Eye (tissue), 1 donor: ENCODE results near the gene TNXB.
"Not testable (repeated sequence)": the region's sequence is repeated elsewhere in the genome, so short reads cannot be mapped to it uniquely, and the experiment has no call there.

ENCODE experiments used
- DNase-seq: peaks from one replicate; pipeline ENCODE4 v3.0.0-alpha.2; 2015

TNXB gene

GRCh38 chr6:32056254-32056653 is 52.9 kb downstream of the TNXB start:
- DNase-seq = no peak

- DNase-seq = not testable (repeated sequence)
Observed at GRCh38 chr6:32055756-32056155, 53.4 kb downstream of the TNXB start.

GRCh38 chr6:32053314-32053713 is 55.8 kb downstream of the TNXB start:
- not testable (repeated sequence) for DNase-seq

- not testable (repeated sequence) for DNase-seq
Observed at GRCh38 chr6:32052626-32053025, 56.5 kb downstream of the TNXB start.

GRCh38 chr6:32050562-32050961 is 58.6 kb downstream of the TNXB start:
- DNase-seq = no peak

- DNase-seq = not testable (repeated sequence)
Observed at GRCh38 chr6:32049736-32050135, 59.4 kb downstream of the TNXB start.

- not testable (repeated sequence) for DNase-seq
Observed at GRCh38 chr6:32049149-32049548, 60.0 kb downstream of the TNXB start.

- DNase-seq = peak; percentile 78
Observed at GRCh38 chr6:32047855-32048766, 61.0 kb downstream of the TNXB start.

GRCh38 chr6:32047539-32047854 is 61.6 kb downstream of the TNXB start:
- DNase-seq = no peak

GRCh38 chr6:32047084-32047478 is 62.1 kb downstream of the TNXB start:
- no peak for DNase-seq

- peak; percentile 63 for DNase-seq
Observed at GRCh38 chr6:32046450-32047083, 62.6 kb downstream of the TNXB start.

- DNase-seq = no peak
Observed at GRCh38 chr6:32045811-32046449, 63.2 kb downstream of the TNXB start.

GRCh38 chr6:32044916-32045315 is 64.2 kb downstream of the TNXB start:
- not testable (repeated sequence) for DNase-seq

- DNase-seq = not testable (repeated sequence)
Observed at GRCh38 chr6:32043589-32044380, 65.4 kb downstream of the TNXB start.

GRCh38 chr6:32042276-32042675 is 66.9 kb downstream of the TNXB start:
- DNase-seq = not testable (repeated sequence)

GRCh38 chr6:32041385-32041784 is 67.8 kb downstream of the TNXB start:
- not testable (repeated sequence) for DNase-seq

GRCh38 chr6:32041050-32041321 is 68.2 kb downstream of the TNXB start:
- not testable (repeated sequence) for DNase-seq

GRCh38 chr6:32040299-32041049 is 68.7 kb downstream of the TNXB start:
- DNase-seq = not testable (repeated sequence)

GRCh38 chr6:32039321-32040274 is 69.5 kb downstream of the TNXB start:
- not testable (repeated sequence) for DNase-seq

- not testable (repeated sequence) for DNase-seq
Observed at GRCh38 chr6:32038878-32039277, 70.3 kb downstream of the TNXB start.
